Esophagus muscularis mucosa (tissue), 3 donors: ENCODE data around the gene SMIM1.

Experiments
- CTCF ChIP-seq, 3 experiments: fragments of 200-600 bp in 2 of 3; fragments of 450-650 bp in 1 of 3; sonication (generic) in 2 of 3; IDR thresholded peaks; one replicate each; pipeline ENCODE4 v1.5.1; 2017 to 2019; ENCODE audit warnings: antibody characterized with exemption in 3 of 3, mild to moderate bottlenecking in 2 of 3, moderate library complexity in 1 of 3
- POLR2A ChIP-seq: fragments of 450-650 bp; IDR thresholded peaks from one replicate; pipeline ENCODE4 v1.6.1; 2017; ENCODE audit warnings: antibody characterized with exemption, moderate library complexity, mild to moderate bottlenecking, low read depth

GRCh38 chr1:3740042-3740441 is 32.5 kb upstream of the SMIM1 start:
- TF ChIP-seq CTCF (IDR thresholded peaks at IDR 0.05) (no peak), POLR2A (no peak)
